ENCODE data around the gene WNT8A.

GRCh38 chr5:138082033-138082432 lies 1.8 kb upstream of the WNT8A start:
- TF ChIP-seq CTCF (IDR thresholded peaks at IDR 0.05) (no peak), POLR2A (IDR thresholded peaks at IDR 0.05) (no peak)

Data from suprapubic skin (tissue), 3 donors.